Measurements from ENCODE around the gene BCL7A.

BCL7A gene

DNA sequence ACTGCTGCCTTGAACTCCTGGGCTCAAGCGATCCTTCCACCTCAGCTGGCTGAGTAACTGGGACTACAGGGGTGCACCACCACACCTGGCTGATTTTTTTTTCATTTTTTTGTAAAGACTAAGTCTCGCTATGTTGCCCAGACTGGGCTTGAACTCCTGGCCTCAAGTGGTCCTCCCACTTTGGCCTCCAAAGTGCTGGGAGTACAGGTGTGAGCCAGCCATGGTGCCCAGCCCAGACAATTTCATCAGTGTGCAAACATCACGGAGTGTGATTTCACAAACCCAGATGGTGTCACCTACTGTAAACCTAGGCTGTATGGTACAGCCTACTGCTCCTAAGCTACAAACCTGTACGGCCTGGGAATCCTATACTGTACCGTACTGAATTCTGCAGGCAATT lies 6.9 kb upstream of the BCL7A start:
- TF ChIP-seq SIN3A (IDR thresholded peaks at IDR 0.05; ENCODE audit: borderline replicate concordance, insufficient read depth, low read length) (no peak), POLR2AphosphoS5 (IDR thresholded peaks at IDR 0.05; ENCODE audit: low read depth, low read length) (no peak), FOXP2 (optimal IDR thresholded peaks at IDR 0.05; ENCODE audit: borderline replicate concordance, extremely low read depth, extremely low read length, insufficient read depth) (no peak)

DNA sequence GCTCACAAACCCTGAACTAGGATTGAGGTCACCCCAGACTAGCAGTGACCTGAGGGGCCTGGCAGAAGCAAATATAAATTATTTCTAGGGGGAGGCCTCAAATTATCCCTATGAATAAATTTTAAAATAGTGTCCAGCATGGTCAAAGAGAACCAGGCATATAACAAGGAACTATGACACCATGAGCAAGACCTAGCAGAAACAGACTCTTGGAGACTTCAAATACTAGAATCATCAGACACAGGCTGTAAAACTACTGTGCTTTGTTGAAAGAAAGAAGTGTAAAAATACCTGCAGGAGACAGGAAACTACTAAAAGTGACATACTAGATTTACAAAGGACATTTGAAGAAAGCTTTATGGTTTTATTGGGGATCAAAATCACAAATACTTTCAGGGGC lies 3.2 kb upstream of the BCL7A start:
- no peak for TF ChIP-seq SIN3A (IDR thresholded peaks at IDR 0.05; ENCODE audit: borderline replicate concordance, insufficient read depth, low read length)
- TF ChIP-seq FOXP2 (optimal IDR thresholded peaks at IDR 0.05; ENCODE audit: borderline replicate concordance, extremely low read depth, extremely low read length, insufficient read depth) = no peak
- no peak for TF ChIP-seq TAF1 (IDR thresholded peaks at IDR 0.05; ENCODE audit: borderline replicate concordance, insufficient read depth, low read length)
- TF ChIP-seq, protein P1, sequence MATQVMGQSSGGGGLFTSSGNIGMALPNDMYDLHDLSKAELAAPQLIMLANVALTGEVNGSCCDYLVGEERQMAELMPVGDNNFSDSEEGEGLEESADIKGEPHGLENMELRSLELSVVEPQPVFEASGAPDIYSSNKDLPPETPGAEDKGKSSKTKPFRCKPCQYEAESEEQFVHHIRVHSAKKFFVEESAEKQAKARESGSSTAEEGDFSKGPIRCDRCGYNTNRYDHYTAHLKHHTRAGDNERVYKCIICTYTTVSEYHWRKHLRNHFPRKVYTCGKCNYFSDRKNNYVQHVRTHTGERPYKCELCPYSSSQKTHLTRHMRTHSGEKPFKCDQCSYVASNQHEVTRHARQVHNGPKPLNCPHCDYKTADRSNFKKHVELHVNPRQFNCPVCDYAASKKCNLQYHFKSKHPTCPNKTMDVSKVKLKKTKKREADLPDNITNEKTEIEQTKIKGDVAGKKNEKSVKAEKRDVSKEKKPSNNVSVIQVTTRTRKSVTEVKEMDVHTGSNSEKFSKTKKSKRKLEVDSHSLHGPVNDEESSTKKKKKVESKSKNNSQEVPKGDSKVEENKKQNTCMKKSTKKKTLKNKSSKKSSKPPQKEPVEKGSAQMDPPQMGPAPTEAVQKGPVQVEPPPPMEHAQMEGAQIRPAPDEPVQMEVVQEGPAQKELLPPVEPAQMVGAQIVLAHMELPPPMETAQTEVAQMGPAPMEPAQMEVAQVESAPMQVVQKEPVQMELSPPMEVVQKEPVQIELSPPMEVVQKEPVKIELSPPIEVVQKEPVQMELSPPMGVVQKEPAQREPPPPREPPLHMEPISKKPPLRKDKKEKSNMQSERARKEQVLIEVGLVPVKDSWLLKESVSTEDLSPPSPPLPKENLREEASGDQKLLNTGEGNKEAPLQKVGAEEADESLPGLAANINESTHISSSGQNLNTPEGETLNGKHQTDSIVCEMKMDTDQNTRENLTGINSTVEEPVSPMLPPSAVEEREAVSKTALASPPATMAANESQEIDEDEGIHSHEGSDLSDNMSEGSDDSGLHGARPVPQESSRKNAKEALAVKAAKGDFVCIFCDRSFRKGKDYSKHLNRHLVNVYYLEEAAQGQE (IDR thresholded peaks at IDR 0.05; ENCODE audit: insufficient read depth in 1 of 2, low read depth in 2 of 2, low read length in 2 of 2) = no peak
- TF ChIP-seq POLR2AphosphoS5 (IDR thresholded peaks at IDR 0.05; ENCODE audit: low read depth, low read length) = no peak

DNA sequence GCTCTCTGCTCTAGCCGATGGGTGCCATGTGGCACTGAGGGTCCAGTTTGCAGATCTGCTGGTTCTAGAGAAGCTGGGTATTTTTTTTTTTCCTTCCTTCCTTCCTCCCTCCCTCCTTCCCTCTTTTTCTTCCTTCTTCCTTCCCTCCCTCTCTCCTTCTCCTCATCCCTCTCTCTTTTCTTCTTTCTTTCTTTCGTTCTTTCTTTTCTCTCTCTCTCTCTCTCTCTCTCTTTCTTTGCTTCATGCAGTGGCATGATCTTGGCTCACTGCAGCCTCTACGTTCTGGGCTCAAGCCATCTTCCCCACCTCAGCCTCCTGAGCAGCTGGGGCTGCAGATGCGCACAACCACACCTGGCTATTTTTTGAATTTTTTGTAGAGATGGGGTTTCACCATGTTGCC lies 2.7 kb upstream of the BCL7A start:
- TF ChIP-seq FOXP2 (optimal IDR thresholded peaks at IDR 0.05; ENCODE audit: borderline replicate concordance, extremely low read depth, extremely low read length, insufficient read depth) = no peak
- no peak for TF ChIP-seq SIN3A (IDR thresholded peaks at IDR 0.05; ENCODE audit: borderline replicate concordance, insufficient read depth, low read length)
- no peak for TF ChIP-seq TAF1 (IDR thresholded peaks at IDR 0.05; ENCODE audit: borderline replicate concordance, insufficient read depth, low read length)
- TF ChIP-seq, protein P1 (IDR thresholded peaks at IDR 0.05; ENCODE audit: insufficient read depth in 1 of 2, low read depth in 2 of 2, low read length in 2 of 2) = no peak
- no peak for TF ChIP-seq POLR2AphosphoS5 (IDR thresholded peaks at IDR 0.05; ENCODE audit: low read depth, low read length)

DNA sequence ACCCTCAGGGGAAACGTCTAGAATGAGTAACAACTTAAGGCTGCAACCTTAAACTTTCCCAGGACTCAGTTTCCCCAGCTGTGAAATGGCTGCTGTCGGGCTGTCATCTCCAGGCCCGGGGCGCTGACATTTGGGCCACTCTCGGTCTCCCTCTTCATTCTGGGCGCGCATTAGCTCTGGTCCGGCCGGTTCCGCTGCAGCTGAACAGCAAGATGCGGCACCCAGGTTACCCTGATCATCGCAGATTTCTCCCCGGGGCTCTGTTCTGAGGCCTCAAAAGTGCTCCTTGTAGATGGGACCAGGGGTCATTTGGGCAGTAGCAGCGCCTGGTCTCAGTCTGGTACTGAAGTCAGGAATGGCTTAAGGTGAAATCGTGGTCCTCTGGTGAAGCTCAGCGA lies 890 bp upstream of the BCL7A start:
- no peak for TF ChIP-seq TAF1 (IDR thresholded peaks at IDR 0.05; ENCODE audit: borderline replicate concordance, insufficient read depth, low read length)
- TF ChIP-seq SIN3A (IDR thresholded peaks at IDR 0.05; ENCODE audit: borderline replicate concordance, insufficient read depth, low read length) = no peak
- no peak for TF ChIP-seq POLR2AphosphoS5 (IDR thresholded peaks at IDR 0.05; ENCODE audit: low read depth, low read length)
- TF ChIP-seq, protein P1 (IDR thresholded peaks at IDR 0.05; ENCODE audit: insufficient read depth in 1 of 2, low read depth in 2 of 2, low read length in 2 of 2) = no peak
- no peak for TF ChIP-seq FOXP2 (optimal IDR thresholded peaks at IDR 0.05; ENCODE audit: borderline replicate concordance, extremely low read depth, extremely low read length, insufficient read depth)

DNA sequence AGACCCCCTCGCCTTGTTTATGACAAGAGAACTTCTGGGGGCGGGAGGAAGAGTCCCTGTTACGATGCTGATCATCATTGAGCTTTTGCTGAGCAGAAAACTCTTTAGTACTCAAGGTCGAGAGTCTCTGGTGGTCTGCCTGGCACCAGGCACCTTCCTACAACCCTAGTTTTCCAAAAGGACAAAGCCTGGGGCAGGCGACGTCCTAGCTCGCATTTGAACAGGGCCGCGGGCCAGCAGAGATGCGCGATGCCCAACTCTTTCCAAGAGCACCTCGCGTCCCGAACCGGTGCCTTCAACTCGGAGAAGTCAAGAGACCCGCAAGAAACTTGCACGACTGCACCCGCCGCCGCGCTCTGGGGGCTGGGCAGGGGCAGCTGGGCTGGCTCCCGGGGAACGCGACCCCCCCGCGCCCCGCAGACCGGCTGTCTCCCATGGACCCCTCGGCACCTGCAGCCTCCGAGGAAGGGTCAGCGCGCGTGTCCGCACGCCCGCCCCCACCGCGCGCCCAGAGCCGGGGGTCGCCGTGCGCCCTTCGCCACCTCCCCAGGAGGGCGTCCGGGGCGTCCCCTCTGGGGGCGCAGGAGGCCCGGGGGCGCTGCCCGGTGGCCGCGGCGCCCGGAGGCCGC lies 377 bp upstream of the BCL7A start:
- no peak for TF ChIP-seq FOXP2 (optimal IDR thresholded peaks at IDR 0.05; ENCODE audit: borderline replicate concordance, extremely low read depth, extremely low read length, insufficient read depth)
- no peak for TF ChIP-seq SIN3A (IDR thresholded peaks at IDR 0.05; ENCODE audit: borderline replicate concordance, insufficient read depth, low read length)
- TF ChIP-seq, protein P1 (IDR thresholded peaks at IDR 0.05; ENCODE audit: insufficient read depth in 1 of 2, low read depth in 2 of 2, low read length in 2 of 2) = no peak
- no peak for TF ChIP-seq POLR2AphosphoS5 (IDR thresholded peaks at IDR 0.05; ENCODE audit: low read depth, low read length)
- no peak for TF ChIP-seq TAF1 (IDR thresholded peaks at IDR 0.05; ENCODE audit: borderline replicate concordance, insufficient read depth, low read length)
